Esophagus (tissue), 2 donors: Measurements from ENCODE around the gene FTMT. TPM values are rescaled to one million over a fixed set of nuclear protein-coding genes. Genes with fewer than 3 reads are reported as not detected.

Experiments
- H3K27ac ChIP-seq, 2 donors: one replicate each; pipeline ENCODE4 v1.5.1; 2013; ENCODE audit warnings: low read depth in 2 of 2, mild to moderate bottlenecking in 2 of 2, inconsistent platforms in 1 of 2, low read length in 1 of 2, moderate library complexity in 1 of 2
- H3K27me3 ChIP-seq, 2 donors: one replicate each; pipeline ENCODE4 v1.6.1; 2013; ENCODE audit warnings: low read length in 2 of 2, control low read depth in 1 of 2, mild to moderate bottlenecking in 1 of 2; ENCODE audit not compliant: insufficient read depth in 2 of 2, control insufficient read depth in 1 of 2
- H3K36me3 ChIP-seq, 2 donors: one replicate each; pipeline ENCODE4 v1.6.1; 2013; ENCODE audit warnings: low read length in 1 of 2; ENCODE audit not compliant: control insufficient read depth in 2 of 2, insufficient read depth in 2 of 2
- H3K4me1 ChIP-seq, 2 donors: one replicate each; pipeline ENCODE4 v1.6.1; 2013; ENCODE audit warnings: low read length in 1 of 2; ENCODE audit not compliant: control insufficient read depth in 2 of 2, insufficient read depth in 2 of 2
- H3K4me3 ChIP-seq, 2 donors: one replicate each; pipeline ENCODE4 v1.5.1; 2013; ENCODE audit warnings: low read length in 2 of 2, mild to moderate bottlenecking in 2 of 2, low read depth in 1 of 2, moderate library complexity in 1 of 2
- H3K9me3 ChIP-seq, 2 donors: one replicate each; pipeline ENCODE4 v1.6.1; 2013; ENCODE audit warnings: mild to moderate bottlenecking in 2 of 2, low read depth in 1 of 2, low read length in 1 of 2, moderate library complexity in 1 of 2; ENCODE audit not compliant: control insufficient read depth in 2 of 2, insufficient read depth in 1 of 2
- polyA plus RNA-seq, 2 donors: library from polyadenylated mRNA; stranded (reverse); fragments of 200-250 nt; gene quantifications; one replicate each; pipeline ENCODE4 v1.2.3, GENCODE V29; 2013
- donor health status: healthy with polysubstance abuse.
- donor health status: Bipolar disorder and iron deficiency.

FTMT gene
- polyA plus RNA-seq, 2 donors = not detected

- Histone ChIP-seq H3K27me3 (no peaks in the 10 kb centered on the region), H3K36me3 (no peaks in the 10 kb centered on the region), H3K27ac (no peak overlapping the region), H3K4me3 (no peak overlapping the region), H3K9me3 (no peaks in the 10 kb centered on the region), H3K4me1 (no peaks in the 10 kb centered on the region)
Observed at GRCh38 chr5:121899346-121899745, 47.7 kb downstream of the FTMT start.

Other genes starting within 250 kb of the FTMT start
- 1 to 10 TPM; 1.8 to 4.2 TPM for gene SRFBP1, start 110.1 kb downstream of the FTMT start, polyA plus RNA-seq
- gene LOX, start 226.4 kb downstream of the FTMT start, polyA plus RNA-seq = 1 to 10 TPM in 1 of 2 donors, under 1 TPM in 1; 0.71 to 1.2 TPM